Uterus (tissue), 4 donors: ENCODE data around the gene LSM8. TPM values are rescaled to one million over a fixed set of nuclear protein-coding genes. Genes with fewer than 3 reads are reported as not detected.

ENCODE experiments used
- DNase-seq, 2 donors: peaks; one replicate each; pipeline ENCODE4 v3.0.0-alpha.2; 2019 to 2020
- H3K27ac ChIP-seq, 2 donors: fragments of 200-600 bp; sonication (generic); 1 replicate in 1 of 2; 2 replicates in 1 of 2; pipeline ENCODE4 v1.5.1; 2016 to 2018
- H3K27me3 ChIP-seq, 2 donors: fragments of 200-600 bp; sonication (generic); one replicate each; pipeline ENCODE4 v1.5.1; 2018 to 2019; ENCODE audit warnings: control low read depth in 1 of 2
- H3K36me3 ChIP-seq, 2 donors: fragments of 200-600 bp; sonication (generic); one replicate each; pipeline ENCODE4 v1.5.1; 2019; ENCODE audit warnings: control low read depth in 1 of 2
- H3K4me1 ChIP-seq, 2 donors: fragments of 200-600 bp; sonication (generic); one replicate each; pipeline ENCODE4 v1.5.1; 2018 to 2019; ENCODE audit warnings: control low read depth in 1 of 2
- H3K4me3 ChIP-seq, 2 donors: fragments of 200-600 bp; sonication (generic); 1 replicate in 1 of 2; 2 replicates in 1 of 2; pipeline ENCODE4 v1.5.1; 2018 to 2019; ENCODE audit warnings: mild to moderate bottlenecking in 1 of 2
- H3K9me3 ChIP-seq, 2 donors: fragments of 200-600 bp; sonication (generic); one replicate each; pipeline ENCODE4 v1.5.1; 2019; ENCODE audit warnings: control low read depth in 1 of 2
- POLR2A ChIP-seq, 2 donors: fragments of 450-650 bp; IDR thresholded peaks; one replicate each; pipeline ENCODE4 v1.6.1; 2016; ENCODE audit warnings: antibody characterized with exemption in 2 of 2, mild to moderate bottlenecking in 1 of 2, moderate library complexity in 1 of 2
- intact Hi-C: fragments of 100-400 bp; cut with DNase I; formaldehyde crosslinking; loops from one replicate; pipeline ENCODE4 v1.15.1; 2023; ENCODE audit warnings: low total_unique reads
- total RNA-seq, 4 donors: library from RNA; depleted of rRNA in 3 of 4; stranded (reverse); fragments of >200 nt in 3 of 4; gene quantifications; one replicate each; pipeline versions ENCODE4 v1.1.0 to v1.2.4, GENCODE V29; 2014 to 2023
- TF ChIP-seq, protein P1 (sequence below), 4 experiments: fragments of 200-600 bp in 2 of 4; fragments of 450-650 bp in 2 of 4; sonication (generic) in 2 of 4; IDR thresholded peaks; one replicate each; pipeline ENCODE4 v1.5.1; 2016 to 2019; ENCODE audit warnings: antibody characterized with exemption in 4 of 4, mild to moderate bottlenecking in 2 of 4, moderate library complexity in 1 of 4
- donor health status: DM: yes; HTN: yes; CAD: no.

Gene LSM8
- total RNA-seq, 4 donors from 2014 or later, result 14.1 to 60.4 (median 38.5) TPM

DNA sequence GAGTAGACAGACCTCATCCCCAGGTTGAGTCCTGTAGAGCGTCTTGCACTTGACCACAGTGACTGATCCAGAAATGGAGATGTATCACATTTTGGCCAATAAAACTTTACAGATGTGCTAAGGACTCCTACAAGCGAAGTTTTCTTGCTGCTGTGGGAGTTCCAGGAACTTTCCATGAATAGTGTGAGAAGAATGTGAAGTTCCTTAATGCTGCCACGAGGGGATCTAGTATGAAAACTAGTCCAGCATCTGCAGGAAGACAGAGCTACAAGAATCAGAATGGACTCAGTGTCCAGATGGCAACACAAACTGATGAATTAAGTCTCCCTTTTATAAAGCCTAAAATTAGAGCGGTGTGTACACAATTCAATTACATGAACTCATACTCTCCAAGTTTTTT is 14.8 kb upstream of the LSM8 start:
- H3K27me3 ChIP-seq, result no peaks in the 10 kb centered on the region
- intact Hi-C loops, result no loop called here
- no peak for TF ChIP-seq POLR2A (IDR thresholded peaks at IDR 0.05)
- TF ChIP-seq, protein P1, sequence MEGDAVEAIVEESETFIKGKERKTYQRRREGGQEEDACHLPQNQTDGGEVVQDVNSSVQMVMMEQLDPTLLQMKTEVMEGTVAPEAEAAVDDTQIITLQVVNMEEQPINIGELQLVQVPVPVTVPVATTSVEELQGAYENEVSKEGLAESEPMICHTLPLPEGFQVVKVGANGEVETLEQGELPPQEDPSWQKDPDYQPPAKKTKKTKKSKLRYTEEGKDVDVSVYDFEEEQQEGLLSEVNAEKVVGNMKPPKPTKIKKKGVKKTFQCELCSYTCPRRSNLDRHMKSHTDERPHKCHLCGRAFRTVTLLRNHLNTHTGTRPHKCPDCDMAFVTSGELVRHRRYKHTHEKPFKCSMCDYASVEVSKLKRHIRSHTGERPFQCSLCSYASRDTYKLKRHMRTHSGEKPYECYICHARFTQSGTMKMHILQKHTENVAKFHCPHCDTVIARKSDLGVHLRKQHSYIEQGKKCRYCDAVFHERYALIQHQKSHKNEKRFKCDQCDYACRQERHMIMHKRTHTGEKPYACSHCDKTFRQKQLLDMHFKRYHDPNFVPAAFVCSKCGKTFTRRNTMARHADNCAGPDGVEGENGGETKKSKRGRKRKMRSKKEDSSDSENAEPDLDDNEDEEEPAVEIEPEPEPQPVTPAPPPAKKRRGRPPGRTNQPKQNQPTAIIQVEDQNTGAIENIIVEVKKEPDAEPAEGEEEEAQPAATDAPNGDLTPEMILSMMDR (IDR thresholded peaks at IDR 0.05), result no peak
- H3K4me1 ChIP-seq, result no peaks in the 10 kb centered on the region
- no peak overlapping the region for H3K4me3 ChIP-seq
- no peak overlapping the region for H3K27ac ChIP-seq
- H3K36me3 ChIP-seq, result no peaks in the 10 kb centered on the region
- H3K9me3 ChIP-seq, result no peaks in the 10 kb centered on the region
- no peak for DNase-seq

DNA sequence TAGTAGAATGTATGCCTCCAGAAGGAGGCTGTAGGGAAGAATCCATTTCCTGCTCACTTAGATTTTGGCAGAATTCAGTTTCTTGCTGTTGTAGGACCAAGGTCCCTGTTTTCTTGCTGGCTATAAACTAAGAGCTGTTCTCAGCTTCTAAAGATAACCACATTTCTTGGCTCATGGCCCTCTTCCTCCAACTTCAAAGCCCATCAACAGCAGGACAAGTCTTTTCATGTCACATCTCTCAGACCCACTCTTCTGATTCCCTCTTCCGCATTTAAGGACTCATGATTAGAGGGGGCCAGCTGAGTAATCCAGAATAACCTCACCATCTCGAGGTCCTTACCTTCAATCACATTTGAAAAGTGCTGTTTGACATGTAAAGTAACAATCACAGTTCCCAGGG is 8.2 kb upstream of the LSM8 start:
- H3K9me3 ChIP-seq, result no peaks in the 10 kb centered on the region
- TF ChIP-seq, protein P1 (IDR thresholded peaks at IDR 0.05), result no peak
- TF ChIP-seq POLR2A (IDR thresholded peaks at IDR 0.05), result no peak

DNA sequence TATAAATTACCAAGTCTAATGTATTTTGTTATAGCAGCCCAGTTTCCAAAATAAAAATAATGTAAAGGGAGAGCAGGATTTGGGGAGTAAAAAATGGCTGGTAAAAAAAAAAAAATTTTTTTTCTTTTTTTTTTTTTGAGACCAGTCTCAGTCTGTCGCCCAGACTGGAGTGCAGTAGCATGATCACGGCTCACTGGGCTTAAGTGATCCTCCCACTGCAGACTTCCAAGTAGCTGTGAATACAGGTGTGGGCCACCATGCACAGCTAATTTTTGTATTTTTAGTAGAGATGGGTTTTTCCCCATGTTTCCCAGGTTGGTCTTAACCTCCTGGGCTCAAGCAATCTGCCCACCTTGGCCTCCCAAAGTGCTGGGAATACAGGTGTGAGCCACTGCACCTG is 4.8 kb upstream of the LSM8 start:
- intact Hi-C loops, result no loop called here
- TF ChIP-seq POLR2A (IDR thresholded peaks at IDR 0.05), result no peak
- TF ChIP-seq, protein P1 (IDR thresholded peaks at IDR 0.05), result no peak
- DNase-seq, result no peak
- no peaks in the 10 kb centered on the region for H3K4me1 ChIP-seq
- no peak overlapping the region for H3K4me3 ChIP-seq
- no peaks in the 10 kb centered on the region for H3K9me3 ChIP-seq
- H3K36me3 ChIP-seq, result no peaks in the 10 kb centered on the region
- no peak overlapping the region for H3K27ac ChIP-seq
- H3K27me3 ChIP-seq, result no peaks in the 10 kb centered on the region

More for the DNA sequence above, 8.2 kb upstream of the LSM8 start:
- Histone ChIP-seq H3K4me1 (no peaks in the 10 kb centered on the region), H3K27ac (no peak overlapping the region), H3K36me3 (no peaks in the 10 kb centered on the region), H3K27me3 (no peaks in the 10 kb centered on the region), H3K4me3 (no peak overlapping the region)
- DNase-seq, result no peak
- intact Hi-C loops, result no loop called here

DNA sequence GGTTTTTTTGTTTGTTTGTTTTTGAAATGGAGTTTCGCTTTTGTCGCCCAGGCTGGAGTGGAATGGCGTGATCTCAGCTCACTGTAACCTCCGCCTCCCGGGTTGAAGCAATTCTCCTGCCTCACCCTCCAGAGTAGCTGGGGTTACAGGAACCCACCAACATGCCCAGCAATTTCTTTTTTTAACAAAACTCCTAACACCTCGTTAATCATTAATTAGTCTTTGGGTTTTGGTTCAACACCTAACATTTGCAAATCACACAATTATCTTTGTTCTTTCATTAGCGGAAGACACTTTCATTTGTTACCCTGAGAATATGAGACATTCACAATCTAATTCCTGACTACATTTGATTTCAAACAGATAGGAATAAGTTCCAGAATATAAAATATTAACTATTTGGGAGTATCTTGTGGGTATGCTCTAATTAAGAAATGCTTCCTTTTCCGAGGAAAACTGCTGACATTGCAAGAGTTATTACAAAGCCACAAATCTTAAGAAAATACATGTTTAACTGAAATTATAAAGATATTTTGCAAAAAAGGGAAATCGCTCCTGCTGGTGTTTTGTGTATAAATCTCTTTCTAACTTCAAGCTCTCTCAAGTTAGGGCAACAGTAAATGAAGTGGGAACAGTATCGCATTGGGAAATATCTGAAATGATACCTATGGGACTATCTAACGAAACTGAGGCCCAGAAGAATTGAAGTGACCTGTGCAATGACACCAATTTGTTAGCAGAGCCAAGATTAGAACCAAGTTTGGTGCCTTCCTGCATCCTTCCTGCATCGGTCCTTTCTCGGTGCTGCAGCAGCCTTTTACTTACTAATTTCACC is 1.2 kb upstream of the LSM8 start:
- DNase-seq, result no peak
- Histone ChIP-seq H3K4me3 (peak overlapping the region; percentile 87 to 90), H3K27ac (peak overlapping the region; percentile 94 to 95), H3K36me3 (no peaks in the 10 kb centered on the region), H3K9me3 (no peaks in the 10 kb centered on the region), H3K27me3 (no peaks in the 10 kb centered on the region), H3K4me1 (peaks cover 0 to 4% of the 10 kb centered on the region in 2 donors)
- no peak for TF ChIP-seq POLR2A (IDR thresholded peaks at IDR 0.05)
- TF ChIP-seq, protein P1 (IDR thresholded peaks at IDR 0.05), result no peak
- intact Hi-C loops, result no loop called here

DNA sequence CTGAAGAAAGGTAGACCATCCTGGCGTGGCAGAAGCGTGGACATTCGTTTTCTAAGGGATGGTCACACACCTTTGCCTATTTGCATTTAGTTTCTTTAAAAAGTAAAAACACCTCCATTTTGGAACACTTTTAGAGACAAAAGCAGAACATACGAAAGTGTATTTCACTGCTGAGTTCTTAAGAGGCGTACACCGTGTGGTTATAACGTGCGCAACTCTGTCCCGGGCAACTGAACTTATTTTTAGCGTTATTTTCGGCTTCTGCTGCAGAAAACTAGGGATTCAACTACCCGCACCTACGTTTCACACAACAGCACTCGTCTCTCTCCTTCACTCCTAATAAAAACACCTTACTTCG is 557 bp upstream of the LSM8 start:
- intact Hi-C loops, result no loop called here
- H3K4me3 ChIP-seq, result peak overlapping the region; percentile 87 to 90
- no peaks in the 10 kb centered on the region for H3K27me3 ChIP-seq
- H3K27ac ChIP-seq, result peak overlapping the region; percentile 94 to 95
- H3K9me3 ChIP-seq, result no peaks in the 10 kb centered on the region
- peaks cover 0 to 4% of the 10 kb centered on the region in 2 donors for H3K4me1 ChIP-seq
- H3K36me3 ChIP-seq, result no peaks in the 10 kb centered on the region
- DNase-seq, result no peak
- no peak for TF ChIP-seq POLR2A (IDR thresholded peaks at IDR 0.05)
- TF ChIP-seq, protein P1 (IDR thresholded peaks at IDR 0.05), result no peak
